Calu3 (cell line): ENCODE measurements around the gene DOCK7. TPM values are rescaled to one million over a fixed set of nuclear protein-coding genes. Genes with fewer than 3 reads are reported as not detected.

Experiments used
- BruUV-seq: library from RNA; stranded (reverse); fragments of 400-500 nt; replicated peaks from 2 replicates; lab custom pipeline; 2021; lab: Mats Ljungman, UMichigan
- CTCF ChIA-PET: fragments of 300-600 bp; sonication (Branson Sonifier 250); formaldehyde crosslinking; loops from one replicate; lab custom pipeline; 2022; ENCODE audit warnings: antibody characterized with exemption; lab: Charles Lee
- DNase-seq: peaks from one replicate; pipeline ENCODE4 v3.0.0; 2022
- H3K27ac Mint-ChIP-seq: one replicate; pipeline ENCODE4 v1.8.0; 2022; ENCODE audit warnings: mixed read lengths; ENCODE audit not compliant: unreplicated experiment
- H3K27me3 Mint-ChIP-seq: one replicate; pipeline ENCODE4 v1.8.0; 2022; ENCODE audit warnings: mixed read lengths; ENCODE audit not compliant: unreplicated experiment
- H3K36me3 Mint-ChIP-seq: one replicate; pipeline ENCODE4 v1.8.0; 2022; ENCODE audit warnings: mild to moderate bottlenecking, moderate library complexity, mixed read lengths; ENCODE audit not compliant: insufficient read depth, unreplicated experiment
- H3K4me1 Mint-ChIP-seq: one replicate; pipeline ENCODE4 v1.8.0; 2022; ENCODE audit warnings: mild to moderate bottlenecking, low read depth, mixed read lengths; ENCODE audit not compliant: unreplicated experiment
- H3K4me3 Mint-ChIP-seq: one replicate; pipeline ENCODE4 v1.8.0; 2022; ENCODE audit warnings: mild to moderate bottlenecking, low read depth, moderate library complexity, mixed read lengths; ENCODE audit not compliant: unreplicated experiment
- H3K9me3 Mint-ChIP-seq: one replicate; pipeline ENCODE4 v1.8.0; 2022; ENCODE audit warnings: low read depth, mixed read lengths; ENCODE audit not compliant: unreplicated experiment
- intact Hi-C: fragments of 100-400 bp; cut with micrococcal nuclease; formaldehyde crosslinking; loops from one replicate; pipeline ENCODE4 v1.10.0; 2022; ENCODE audit not compliant: unreplicated experiment
- total RNA-seq: library from RNA; stranded (reverse); gene quantifications from 2 replicates; pipeline ENCODE4 v1.2.3, GENCODE V29; 2022
- TF ChIP-seq, protein P1 (sequence below): fragments of 200-600 bp; IDR thresholded peaks from one replicate; pipeline ENCODE4 v1.8.0; 2022; ENCODE audit warnings: antibody characterized with exemption; ENCODE audit not compliant: unreplicated experiment

Gene DOCK7
- total RNA-seq, 1 experiment from 2014 or later: 48.6 TPM

DNA sequence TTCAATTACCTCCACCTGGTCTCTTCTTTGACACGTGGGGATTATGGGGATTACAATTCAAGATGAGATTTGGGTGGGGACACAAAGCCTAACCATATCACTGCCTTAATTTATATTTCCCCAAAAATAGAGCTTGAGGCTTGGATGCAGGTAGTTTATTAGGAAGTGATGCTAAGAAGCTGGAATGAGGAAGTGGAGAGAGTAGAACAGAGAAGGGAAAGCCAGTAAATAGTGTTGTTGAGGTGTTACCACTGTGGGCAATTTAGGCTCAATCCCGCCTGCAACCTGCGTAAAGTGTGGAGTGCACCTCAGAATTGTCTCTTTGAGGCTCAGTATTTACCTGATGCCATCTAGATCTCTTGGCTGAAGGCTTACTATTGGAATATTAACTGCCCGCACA lies 4.9 kb upstream of the DOCK7 start:
- no peak for DNase-seq
- CTCF ChIA-PET: no interaction called here
- H3K4me3 Mint-ChIP-seq: no peak overlapping the region
- no peaks in the 10 kb centered on the region for H3K27me3 Mint-ChIP-seq
- H3K36me3 Mint-ChIP-seq: peaks cover 7% of the 10 kb centered on the region
- intact Hi-C loops: loop anchor here (5.0 kb wide), 1 partner anchor 34 kb away; no protein-coding TSS in a partner anchor
- no TSS peak for BruUV-seq
- no peaks in the 10 kb centered on the region for H3K9me3 Mint-ChIP-seq
- H3K4me1 Mint-ChIP-seq: peaks cover 38% of the 10 kb centered on the region
- no peak overlapping the region for H3K27ac Mint-ChIP-seq
- TF ChIP-seq, protein P1, sequence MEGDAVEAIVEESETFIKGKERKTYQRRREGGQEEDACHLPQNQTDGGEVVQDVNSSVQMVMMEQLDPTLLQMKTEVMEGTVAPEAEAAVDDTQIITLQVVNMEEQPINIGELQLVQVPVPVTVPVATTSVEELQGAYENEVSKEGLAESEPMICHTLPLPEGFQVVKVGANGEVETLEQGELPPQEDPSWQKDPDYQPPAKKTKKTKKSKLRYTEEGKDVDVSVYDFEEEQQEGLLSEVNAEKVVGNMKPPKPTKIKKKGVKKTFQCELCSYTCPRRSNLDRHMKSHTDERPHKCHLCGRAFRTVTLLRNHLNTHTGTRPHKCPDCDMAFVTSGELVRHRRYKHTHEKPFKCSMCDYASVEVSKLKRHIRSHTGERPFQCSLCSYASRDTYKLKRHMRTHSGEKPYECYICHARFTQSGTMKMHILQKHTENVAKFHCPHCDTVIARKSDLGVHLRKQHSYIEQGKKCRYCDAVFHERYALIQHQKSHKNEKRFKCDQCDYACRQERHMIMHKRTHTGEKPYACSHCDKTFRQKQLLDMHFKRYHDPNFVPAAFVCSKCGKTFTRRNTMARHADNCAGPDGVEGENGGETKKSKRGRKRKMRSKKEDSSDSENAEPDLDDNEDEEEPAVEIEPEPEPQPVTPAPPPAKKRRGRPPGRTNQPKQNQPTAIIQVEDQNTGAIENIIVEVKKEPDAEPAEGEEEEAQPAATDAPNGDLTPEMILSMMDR: no peak

DNA sequence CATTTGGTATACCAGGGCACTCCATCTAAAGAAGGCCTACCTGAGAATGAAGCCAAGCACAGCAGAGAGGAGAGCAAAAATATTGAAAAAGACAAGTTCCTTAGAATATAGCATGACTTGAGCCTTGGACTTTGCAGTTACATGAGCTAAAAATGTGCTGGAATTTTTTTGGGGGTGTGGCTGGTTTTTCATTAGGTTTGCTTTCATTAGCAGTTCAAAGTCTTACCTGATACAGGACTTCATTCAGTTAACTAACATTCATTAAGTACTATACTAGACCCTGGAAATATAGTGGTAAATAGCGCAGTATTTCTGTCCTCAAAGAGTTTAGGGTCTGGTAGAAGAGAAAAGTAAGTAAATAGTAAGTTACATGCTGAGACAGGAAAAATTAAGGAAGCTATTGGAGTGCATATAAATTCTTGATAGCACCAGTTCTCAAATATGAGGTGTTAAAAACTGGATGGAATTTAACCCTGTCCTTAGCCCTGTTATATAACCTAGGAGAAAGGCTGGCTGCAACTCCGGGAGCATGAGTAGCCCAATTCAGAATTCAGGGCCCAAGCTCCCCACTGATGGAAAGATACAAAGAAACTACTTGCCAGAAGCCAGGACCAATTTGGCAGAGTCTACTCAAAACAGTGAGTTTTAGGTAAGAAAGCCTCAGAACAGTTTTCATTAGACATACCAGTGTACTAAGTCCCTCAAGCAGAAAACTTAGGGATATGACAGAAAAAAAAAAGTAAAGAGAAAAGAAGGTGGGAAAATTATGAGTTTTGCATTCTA lies 3.1 kb upstream of the DOCK7 start:
- DNase-seq: no peak
- no TSS peak for BruUV-seq
- Mint-ChIP-seq H3K36me3 (peaks cover 20% of the 10 kb centered on the region), H3K4me3 (peak overlapping the region; percentile 89), H3K4me1 (peaks cover 38% of the 10 kb centered on the region), H3K27ac (peak overlapping the region; percentile 52), H3K27me3 (no peaks in the 10 kb centered on the region), H3K9me3 (no peaks in the 10 kb centered on the region)
- intact Hi-C loops: loop anchor here (2.0 to 5.0 kb wide), 2 partner anchors 36 to 56 kb away; no protein-coding TSS in a partner anchor
- TF ChIP-seq, protein P1: no peak
- CTCF ChIA-PET: no interaction called here

DNA sequence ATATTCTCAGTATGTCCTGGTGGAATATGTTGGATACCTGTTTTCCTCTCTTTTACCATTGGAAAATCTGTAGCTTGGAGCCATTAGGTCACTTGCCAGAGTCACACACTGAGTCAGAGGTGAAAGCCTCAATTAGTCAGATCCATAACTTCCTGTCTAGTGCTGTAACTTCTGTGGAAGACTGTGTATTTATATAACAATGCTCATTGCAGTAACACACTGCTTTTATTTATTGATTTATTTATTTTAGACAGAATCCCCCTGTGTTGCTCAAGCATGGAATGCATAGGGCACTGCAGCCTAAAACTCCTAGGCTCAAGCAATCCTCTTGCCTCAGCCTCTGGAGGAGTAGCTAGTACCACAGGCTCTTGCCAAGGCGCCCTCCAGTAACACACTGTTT lies 1.3 kb upstream of the DOCK7 start:
- peaks cover 49% of the 10 kb centered on the region for H3K4me1 Mint-ChIP-seq
- CTCF ChIA-PET: no interaction called here
- H3K36me3 Mint-ChIP-seq: peaks cover 20% of the 10 kb centered on the region
- no peaks in the 10 kb centered on the region for H3K27me3 Mint-ChIP-seq
- H3K4me3 Mint-ChIP-seq: peak overlapping the region; percentile 89
- BruUV-seq: TSS peak; percentile 46
- no peak for DNase-seq
- H3K9me3 Mint-ChIP-seq: no peaks in the 10 kb centered on the region
- intact Hi-C loops: no loop called here
- TF ChIP-seq, protein P1: no peak
- peak overlapping the region; percentile 52 for H3K27ac Mint-ChIP-seq

DNA sequence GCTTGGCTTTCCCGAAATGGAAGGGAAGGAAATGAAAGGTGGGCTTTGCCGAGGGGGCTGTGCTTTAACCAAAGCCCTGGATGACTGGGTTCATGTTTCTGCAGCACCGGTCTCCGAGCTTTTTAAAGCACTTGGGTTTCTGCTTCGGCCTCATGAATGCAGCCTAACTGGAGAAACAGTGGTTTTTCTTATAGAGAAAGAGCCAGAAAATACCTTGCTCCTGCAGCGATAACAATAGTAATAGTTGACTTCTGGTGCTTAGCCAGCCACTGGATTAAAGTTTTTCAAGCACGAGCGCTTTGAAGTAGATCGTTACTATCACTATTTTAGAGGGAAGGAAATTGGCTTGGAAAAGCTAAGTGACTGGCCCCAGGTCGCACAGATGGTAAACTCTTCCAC lies 500 bp upstream of the DOCK7 start:
- CTCF ChIA-PET: interaction anchor here (0.7 kb wide), 1 partner anchor 18 kb away, joined by 4 read pairs; no protein-coding TSS in a partner anchor
- peak overlapping the region; percentile 89 for H3K4me3 Mint-ChIP-seq
- H3K4me1 Mint-ChIP-seq: peaks cover 49% of the 10 kb centered on the region
- TF ChIP-seq, protein P1: no peak
- intact Hi-C loops: no loop called here
- H3K27ac Mint-ChIP-seq: peak overlapping the region; percentile 76
- H3K27me3 Mint-ChIP-seq: no peaks in the 10 kb centered on the region
- BruUV-seq: no TSS peak
- no peak for DNase-seq
- H3K9me3 Mint-ChIP-seq: no peaks in the 10 kb centered on the region
- H3K36me3 Mint-ChIP-seq: peaks cover 20% of the 10 kb centered on the region
